HL-60 (cell line): Measurements from ENCODE around the gene MYO1D.

ENCODE experiments used
- DNase-seq, 2 experiments: peaks; one replicate each; pipeline ENCODE4 v3.0.0-alpha.2; 2010 to 2020; ENCODE audit warnings: low read depth in 1 of 2, low spot score in 1 of 2
- H3K27ac ChIP-seq: fragments of 250-450 bp; sonication (Bioruptor Pico); replicated peaks from 2 replicates; pipeline ENCODE4 v1.5.1; 2020; ENCODE audit warnings: mild to moderate bottlenecking, moderate library complexity
- H3K27me3 ChIP-seq: fragments of 250-450 bp; sonication (Bioruptor Pico); 2 replicates; pipeline ENCODE4 v1.5.1; 2021; ENCODE audit warnings: mild to moderate bottlenecking, moderate library complexity; ENCODE audit not compliant: insufficient read depth, poor library complexity, severe bottlenecking
- H3K4me3 ChIP-seq: replicated peaks from 2 replicates; pipeline ENCODE4 v1.5.1; 2011; ENCODE audit warnings: mild to moderate bottlenecking, control low read depth, low read length; ENCODE audit not compliant: insufficient read depth
- CTCF ChIP-seq: IDR thresholded peaks from one replicate; pipeline ENCODE4 v1.5.1; 2011; ENCODE audit warnings: low read length, control low read depth, inconsistent platforms; ENCODE audit not compliant: insufficient read depth
- GABPA ChIP-seq: IDR thresholded peaks from 2 replicates; pipeline ENCODE4 v1.6.1; 2012; ENCODE audit warnings: low read depth
- POLR2AphosphoS5 ChIP-seq: IDR thresholded peaks from 2 replicates; pipeline ENCODE4 v1.6.1; 2012; ENCODE audit warnings: low read depth
- REST ChIP-seq: IDR thresholded peaks from 2 replicates; pipeline ENCODE4 v1.6.1; 2012; ENCODE audit warnings: low read depth; ENCODE audit not compliant: insufficient replicate concordance
- SPI1 ChIP-seq: IDR thresholded peaks from 2 replicates; pipeline ENCODE4 v1.6.1; 2012; ENCODE audit warnings: low read depth, mild to moderate bottlenecking, borderline replicate concordance

The MYO1D gene

GRCh38 chr17:32495359-32496231, 381.3 kb downstream of the MYO1D start:
- Histone ChIP-seq H3K27me3 (no peaks in the 10 kb centered on the region), H3K4me3 (no peak overlapping the region), H3K27ac (no peak overlapping the region; the same call in 1 of the 2 replicates)
- TF ChIP-seq SPI1, result no peak
- no peak for TF ChIP-seq POLR2AphosphoS5
- no peak for TF ChIP-seq GABPA
- peak; percentile 57 for TF ChIP-seq REST
- TF ChIP-seq CTCF, result no peak
- no peak for DNase-seq

GRCh38 chr17:32494621-32495358, 382.1 kb downstream of the MYO1D start:
- Histone ChIP-seq H3K27ac (peak overlapping the region; percentile 48), H3K27me3 (no peaks in the 10 kb centered on the region), H3K4me3 (peak overlapping the region; percentile 45)
- DNase-seq, result peak; percentile 61 to 71
- TF ChIP-seq REST (no peak), GABPA (no peak), SPI1 (no peak), CTCF (no peak), POLR2AphosphoS5 (no peak)

GRCh38 chr17:32493976-32494513, 382.9 kb downstream of the MYO1D start:
- Histone ChIP-seq H3K27ac (peak overlapping the region; percentile 48), H3K27me3 (no peaks in the 10 kb centered on the region), H3K4me3 (peak overlapping the region; percentile 45)
- TF ChIP-seq POLR2AphosphoS5 (no peak), GABPA (no peak), CTCF (no peak), REST (no peak), SPI1 (no peak)
- no peak for DNase-seq
